GM18520 (cell line): ENCODE measurements around the gene UNC93A.

Experiments
- ATAC-seq: cut with Tn5 transposase; IDR thresholded peaks from one replicate; pipeline ENCODE4 v1.9.1; 2021; ENCODE audit not compliant: unreplicated experiment

UNC93A gene

DNA sequence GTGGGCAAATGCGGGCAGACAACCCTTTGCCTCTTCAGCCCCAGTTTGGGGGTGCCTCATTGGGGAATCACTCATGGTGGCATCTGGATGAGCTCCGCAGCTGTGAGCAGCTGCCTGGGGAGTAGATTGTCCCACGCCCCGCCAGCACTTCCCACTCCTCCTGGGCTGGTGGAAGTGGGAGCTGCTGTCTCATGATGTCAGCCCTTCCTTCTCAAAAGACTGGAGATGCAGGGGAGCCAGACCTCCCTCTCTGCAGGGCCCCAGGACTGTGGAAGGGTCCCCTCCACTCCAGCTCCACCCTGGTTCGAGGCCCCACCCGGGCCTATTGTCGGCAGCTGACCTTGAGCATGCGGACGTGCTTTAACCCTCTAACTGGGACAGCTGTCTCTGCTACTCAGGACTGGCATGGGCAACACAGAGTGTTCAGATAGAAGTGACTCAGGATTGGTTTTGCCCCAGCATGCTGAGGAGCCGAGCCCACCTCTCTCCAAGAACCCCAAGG is 2.0 kb downstream of the UNC93A start:
- ATAC-seq = no peak

DNA sequence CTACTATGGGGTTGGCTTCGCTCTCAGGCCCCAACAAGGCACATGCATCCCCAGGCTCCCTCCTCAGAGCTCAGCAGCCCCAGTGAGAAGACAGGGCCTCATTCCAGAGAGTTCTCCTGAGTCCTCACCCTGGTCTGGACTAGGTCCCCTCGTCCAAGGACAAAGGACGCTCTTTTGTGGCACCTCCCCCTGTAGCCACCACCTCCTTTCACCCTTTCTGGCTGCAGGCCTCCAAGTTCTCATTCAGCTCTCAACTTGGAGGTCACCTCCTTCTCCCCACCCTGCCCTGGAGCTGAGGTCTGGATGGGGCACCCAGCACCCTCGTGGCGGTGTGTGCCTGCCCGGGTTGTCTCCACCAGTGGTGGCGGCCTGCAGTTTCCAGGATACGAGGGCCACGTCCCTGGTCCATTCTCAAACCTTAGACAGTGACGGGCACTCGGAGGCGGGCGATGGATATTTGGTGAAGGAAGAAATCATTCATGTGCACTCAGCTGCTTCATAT is 2.5 kb downstream of the UNC93A start:
- ATAC-seq = no peak

DNA sequence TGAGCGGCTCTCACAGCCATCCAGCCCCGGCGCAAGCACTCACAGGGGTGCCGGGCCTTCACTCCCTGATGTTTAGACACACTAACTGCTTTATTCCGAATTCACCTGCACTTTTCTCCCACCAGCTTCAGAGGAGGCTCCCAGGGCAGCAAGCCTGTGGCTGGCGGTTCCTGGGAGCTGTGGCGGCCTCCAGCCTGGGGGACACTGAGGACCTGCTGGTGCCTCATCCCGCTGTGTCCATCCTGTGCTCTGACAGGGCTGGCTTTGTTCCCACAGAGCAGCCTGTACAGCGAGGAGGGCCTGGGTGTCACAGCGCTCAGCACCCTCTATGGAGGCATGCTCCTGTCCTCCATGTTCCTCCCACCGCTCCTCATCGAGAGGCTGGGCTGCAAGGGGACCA is 3.1 kb downstream of the UNC93A start:
- ATAC-seq = no peak

DNA sequence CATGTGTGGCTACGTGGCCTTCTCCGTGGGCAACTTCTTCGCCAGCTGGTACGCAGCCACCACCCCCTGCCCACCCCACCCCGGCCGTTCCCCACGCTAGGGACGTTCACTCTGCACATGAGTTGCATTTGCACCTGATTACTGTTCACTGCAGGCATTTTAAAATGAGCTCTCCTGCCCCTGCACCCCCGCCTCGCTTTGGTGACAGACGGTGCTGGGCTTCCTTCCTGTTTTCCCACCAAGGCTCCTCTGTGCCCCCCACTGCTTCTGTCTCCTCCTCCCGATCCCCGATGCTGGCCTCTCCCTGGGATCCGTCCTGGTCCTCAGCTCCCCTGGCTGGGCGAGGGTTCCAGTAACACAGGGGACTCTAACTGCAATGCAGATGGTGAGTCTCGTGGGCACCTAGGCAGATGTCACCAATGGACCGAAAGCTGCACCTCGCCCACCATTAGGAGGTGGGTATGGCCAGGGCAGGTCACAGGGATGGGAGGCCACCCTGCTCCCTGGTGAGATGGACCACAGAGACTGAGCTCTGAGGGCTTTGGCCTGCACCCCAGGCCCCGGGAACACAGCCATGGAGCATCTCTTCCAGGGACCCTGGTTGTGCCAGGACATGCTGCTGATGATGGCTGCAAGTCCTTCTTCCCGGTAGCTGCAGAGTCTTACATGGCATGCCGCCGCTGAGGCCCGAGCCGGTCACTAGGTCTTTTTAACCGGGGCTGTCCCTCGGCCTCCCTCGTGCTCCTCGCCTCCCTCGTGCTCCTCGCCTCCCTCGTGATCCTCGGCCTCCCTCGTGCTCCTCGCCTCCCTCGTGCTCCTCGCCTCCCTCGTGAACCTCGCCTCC is 3.8 kb downstream of the UNC93A start:
- ATAC-seq = no peak

DNA sequence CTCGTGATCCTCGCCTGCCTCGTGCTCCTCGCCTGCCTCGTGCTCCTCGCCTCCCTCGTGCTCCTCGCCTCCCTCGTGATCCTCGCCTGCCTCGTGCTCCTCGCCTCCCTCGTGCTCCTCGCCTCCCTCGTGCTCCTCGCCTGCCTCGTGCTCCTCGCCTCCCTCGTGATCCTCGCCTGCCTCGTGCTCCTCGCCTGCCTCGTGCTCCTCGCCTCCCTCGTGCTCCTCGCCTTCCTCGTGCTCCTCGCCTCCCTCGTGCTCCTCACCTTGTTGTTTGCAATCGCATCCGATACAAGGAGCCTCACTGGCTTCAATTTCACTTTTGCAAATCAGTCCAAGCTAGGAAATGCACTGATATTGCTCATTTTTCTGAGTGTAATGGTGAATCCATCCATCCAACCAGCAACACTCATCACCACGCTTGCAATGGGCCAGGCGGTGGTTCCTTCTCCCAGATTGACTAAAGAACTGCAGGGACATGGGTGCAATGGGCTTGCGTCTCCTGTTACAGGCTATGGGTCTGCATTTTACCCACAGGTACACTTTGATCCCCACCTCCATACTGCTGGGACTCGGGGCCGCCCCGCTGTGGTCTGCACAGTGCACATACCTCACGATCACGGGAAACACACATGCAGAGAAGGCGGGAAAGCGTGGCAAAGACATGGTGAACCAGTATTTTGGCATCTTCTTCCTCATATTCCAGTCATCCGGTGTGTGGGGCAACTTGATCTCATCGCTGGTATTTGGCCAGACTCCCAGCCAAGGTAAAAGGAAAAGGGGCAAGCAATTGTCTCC is 4.6 kb downstream of the UNC93A start:
- ATAC-seq = no peak

DNA sequence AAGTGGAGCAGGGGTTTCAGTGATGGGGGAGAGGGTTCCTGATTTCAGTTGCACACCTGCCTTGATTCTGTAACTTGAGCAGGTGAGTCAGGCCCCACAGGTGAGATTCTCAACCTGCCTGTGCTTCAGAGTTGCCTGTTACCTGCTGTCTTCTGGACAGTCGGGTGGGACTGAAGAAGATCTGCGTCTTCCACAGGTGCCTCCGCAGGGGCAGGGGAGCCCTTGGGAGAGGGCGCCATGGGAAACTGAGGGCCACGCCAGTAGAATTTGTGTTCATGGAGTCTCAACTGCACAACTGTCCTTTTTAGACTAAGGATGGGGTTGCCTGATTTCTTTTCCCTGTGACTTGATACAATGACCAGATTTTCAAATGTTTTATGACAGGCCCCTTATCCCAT is 5.2 kb downstream of the UNC93A start:
- ATAC-seq = no peak

DNA sequence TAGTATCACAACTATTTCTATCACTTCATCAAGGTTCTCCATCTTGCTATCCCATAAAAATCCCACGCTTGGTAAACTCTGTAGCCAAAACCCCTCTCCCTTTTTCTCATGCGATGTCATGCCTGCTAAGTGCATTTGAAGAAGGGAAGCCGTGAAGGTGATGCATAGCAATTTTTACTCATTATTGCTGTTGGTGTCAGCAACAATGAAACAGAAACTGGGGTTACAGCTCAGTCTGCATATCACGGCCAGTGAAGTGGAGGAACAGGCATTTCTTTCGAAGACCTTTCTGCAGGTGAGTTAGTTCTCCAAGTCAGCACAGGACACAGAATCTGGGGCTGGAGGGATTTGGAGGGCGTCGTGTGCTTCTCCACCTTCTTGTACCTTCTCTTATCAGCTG is 5.8 kb downstream of the UNC93A start:
- no peak for ATAC-seq

DNA sequence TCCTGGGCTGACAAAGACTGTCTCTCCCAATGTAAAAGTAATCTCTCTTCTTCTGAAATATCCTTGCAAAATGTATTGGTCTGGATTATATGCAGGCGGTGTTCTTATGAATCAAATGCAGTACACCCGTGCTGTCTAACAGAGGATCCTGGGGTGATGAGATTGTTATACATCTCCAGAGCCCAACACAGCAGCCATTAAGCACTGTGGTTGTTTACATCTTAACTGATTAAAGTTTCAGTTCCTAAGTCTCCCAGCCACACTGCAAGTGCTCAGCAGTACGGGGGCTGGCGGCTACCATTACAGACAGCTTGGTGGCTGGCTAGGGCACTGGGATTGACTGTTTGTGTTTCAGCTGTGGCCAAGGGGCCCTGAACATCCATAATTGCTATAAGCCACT is 7.0 kb downstream of the UNC93A start:
- ATAC-seq = no peak

DNA sequence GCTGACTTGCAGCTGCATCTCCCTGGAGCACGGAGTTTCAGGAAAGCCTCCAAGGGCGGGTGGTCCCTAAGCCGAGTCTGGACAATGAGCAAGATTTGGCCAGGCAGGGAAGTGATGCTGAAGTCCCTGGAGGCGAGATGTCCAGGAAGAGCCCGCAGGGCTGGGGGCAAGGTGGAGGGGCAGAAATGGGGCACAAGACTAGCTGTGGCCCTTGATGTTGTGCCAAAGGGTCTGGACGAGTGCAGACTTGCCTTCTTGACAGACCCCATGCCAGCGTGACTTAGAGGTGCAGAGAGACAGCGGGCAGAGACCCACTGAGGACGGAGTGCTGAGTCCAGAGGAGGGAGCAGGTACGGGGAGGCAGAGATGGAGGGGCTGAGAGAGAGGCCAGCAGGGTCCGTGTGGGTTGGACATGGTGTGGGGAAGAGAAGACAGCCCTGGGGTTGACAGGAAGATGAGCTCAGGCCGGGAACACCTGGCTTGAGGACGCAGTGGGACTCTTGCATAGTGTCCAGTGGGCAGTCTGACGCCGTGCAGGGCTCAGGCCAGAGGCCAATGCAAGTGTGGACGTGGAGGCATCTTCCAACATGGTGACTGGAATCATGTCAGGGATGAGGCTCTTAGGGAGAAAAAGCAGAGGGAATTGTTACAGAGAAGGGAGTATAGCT is 8.7 kb downstream of the UNC93A start:
- no peak for ATAC-seq

DNA sequence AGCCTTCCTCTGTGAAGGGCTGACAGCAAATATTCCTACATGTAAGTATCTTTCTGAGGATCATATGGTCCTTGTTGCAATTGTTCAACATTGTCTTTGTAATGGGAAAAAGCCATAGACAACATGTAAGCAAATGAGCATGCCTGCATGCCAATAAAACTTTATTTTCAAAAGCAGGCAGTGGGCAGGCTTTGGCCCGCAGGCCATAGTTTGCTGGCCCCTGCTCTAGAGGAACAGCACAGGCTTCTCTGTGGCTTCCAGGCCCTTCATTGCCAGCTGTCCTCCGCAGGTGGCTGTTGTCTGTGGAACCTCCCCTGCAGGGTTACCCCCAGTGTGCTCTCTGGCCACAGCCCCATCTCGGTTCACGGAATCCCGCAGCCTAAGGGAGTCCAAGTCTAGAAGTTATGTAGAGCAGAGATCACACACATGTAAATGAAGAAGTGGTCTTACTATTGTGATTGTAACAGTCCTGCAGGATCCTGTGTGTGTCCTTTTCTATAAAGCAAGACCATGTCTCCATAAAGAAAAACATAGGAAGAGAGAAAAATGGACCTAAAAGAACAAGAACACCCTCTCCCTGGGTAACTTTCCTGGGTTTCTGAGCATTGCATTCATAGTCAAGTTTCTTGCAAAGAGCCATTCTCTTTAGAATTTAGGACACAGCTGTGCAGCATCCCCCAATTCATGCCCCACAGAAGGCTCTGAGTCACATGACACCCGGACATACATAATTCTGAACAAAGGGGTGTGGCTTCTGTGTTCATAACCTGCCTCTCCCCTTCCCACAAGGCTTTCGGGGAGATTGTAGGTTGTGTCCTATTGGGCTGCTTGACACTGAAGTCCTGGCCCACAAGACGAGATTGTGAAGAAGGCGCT is 10.0 kb downstream of the UNC93A start:
- ATAC-seq = no peak

DNA sequence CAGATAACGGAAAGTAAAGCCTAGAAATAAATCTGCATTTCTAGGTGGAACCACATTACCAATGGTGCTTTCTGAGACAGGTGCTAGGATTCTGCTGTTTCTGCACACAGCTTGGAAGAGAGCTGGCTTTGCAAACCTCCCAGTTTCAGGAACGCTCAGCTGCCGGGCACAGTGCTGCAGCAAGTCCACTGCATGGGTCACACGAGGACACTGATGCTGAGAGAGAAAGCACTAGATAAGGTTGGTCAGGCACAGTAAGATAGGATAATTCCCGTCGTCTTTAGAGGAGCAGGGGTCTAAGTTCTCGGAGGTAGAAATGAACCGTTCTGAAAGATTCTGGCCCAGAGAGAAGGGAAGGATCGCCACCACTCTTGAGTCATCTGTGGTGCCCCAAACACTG is 11.0 kb downstream of the UNC93A start:
- no peak for ATAC-seq

DNA sequence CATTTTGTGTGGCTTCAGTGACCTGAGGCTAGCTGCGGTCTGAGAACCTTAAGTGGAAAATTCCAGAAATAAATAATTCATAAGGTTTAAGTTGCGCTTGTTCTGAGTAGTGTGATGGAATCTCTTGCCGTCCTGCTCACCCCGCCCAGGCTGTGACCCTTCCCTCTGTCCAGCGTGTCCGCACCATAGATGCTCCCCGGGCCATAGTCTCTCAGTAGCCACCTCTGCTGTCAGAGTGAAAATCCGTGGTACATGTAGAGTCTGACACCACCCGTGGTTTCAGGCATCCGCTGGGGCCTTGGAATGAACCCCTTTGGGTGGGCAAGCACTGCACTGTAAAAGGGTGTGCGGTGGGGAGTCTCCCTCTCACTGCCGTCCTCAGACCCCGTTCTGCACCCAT is 11.7 kb downstream of the UNC93A start:
- ATAC-seq = no peak

DNA sequence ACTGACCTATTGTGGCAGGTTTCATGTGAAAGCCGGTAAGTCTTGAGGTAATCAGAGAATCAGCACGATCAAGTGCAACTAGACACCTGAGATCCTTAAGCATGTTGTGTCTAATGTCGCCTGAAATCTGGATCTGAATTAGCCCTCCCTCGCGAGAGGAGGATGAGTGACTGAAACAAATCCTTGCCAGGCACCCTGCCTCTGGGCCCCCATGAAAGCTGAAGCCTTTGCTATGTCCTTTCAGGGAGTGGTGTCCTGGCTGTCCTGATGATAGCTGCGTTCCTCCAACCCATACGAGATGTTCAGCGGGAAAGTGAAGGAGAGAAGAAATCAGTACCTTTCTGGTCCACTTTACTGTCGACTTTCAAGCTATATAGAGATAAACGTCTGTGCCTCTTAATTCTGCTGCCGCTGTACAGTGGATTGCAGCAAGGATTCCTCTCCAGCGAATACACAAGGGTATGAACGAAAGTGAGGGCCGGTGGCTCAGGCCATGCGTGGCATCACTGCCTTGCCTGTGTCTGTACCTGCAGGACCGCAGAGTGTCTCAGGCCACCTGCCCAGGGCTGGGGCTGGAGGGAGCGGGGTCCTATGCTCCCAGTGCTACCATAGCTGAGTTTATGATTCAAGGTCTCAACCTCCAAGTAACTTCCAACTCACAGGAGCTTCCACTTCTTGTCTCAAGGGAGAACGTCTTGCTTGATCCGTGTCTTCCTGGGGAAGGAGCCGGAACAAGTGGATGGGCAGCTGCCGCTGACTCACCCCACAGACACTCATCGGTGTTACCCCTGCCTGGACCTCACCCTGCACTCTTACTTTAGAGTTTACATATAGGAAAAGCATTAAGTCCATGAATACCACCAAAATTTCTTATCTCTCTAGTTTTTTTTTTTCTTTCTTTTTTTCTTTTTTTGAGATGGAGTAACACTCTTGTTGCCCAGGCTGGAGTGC is 12.8 kb downstream of the UNC93A start:
- ATAC-seq = no peak

DNA sequence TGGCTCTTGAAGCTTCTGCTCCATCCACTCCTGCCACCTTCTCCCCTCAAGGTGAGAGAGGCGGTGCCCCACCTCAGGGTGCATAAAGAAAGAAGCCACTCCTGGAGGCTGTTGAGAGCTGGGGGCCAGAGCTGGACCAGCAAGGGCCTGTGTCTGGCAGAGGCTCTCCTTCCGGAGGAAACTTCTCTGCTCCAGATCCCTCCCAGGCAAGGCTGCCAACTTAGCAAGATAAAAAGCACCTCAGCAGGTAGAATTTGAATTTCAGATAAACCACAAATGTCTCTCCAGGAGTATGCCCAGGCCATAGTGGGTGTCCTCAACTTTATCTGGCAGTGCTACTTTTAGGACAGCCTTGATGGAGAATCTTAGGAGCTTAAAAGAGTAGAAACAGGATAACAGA is 13.8 kb downstream of the UNC93A start:
- ATAC-seq = no peak

DNA sequence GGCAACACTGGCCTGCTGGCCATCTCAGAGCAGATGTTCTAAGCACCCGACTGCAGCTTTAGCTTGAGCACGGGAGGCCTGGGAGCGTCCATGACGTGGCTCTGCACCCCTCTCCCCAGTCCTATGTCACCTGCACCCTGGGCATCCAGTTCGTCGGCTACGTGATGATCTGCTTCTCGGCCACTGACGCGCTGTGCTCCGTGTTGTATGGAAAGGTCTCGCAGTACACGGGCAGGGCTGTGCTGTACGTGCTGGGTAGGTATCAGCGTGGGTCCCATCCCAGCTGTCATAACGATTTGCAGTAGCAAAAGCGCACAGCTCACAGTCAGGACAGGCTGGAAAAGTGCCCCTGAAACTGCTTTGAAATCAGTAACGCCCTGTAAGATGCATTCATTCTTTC is 14.7 kb downstream of the UNC93A start:
- no peak for ATAC-seq

DNA sequence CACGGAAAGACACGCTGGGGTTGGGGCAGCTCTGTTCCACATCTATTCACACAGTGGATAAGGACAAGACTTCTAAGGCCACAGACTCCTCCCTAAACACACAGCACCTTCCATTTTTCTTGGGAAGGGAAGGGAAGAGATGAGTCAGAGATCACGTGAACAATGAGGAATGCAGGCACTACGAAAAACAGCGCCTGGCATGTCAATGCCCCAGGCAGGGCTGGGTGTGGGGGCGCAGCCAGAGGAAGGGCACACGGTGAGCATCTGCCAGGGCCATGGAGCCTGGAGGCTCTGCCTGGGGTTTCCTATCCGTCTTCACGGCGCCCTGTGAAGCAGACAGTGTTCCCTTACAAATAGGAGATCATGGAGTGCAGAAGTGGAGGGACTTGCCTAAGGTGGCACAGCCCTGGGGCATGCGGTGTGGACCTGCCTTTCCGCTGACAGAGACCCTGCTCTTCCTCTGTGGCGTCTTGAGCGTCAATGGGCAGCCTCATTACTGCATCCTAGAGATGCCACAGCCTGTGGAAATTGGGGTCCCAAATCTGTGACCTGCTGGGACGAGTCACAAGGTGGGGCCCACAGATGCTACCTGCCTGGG is 15.4 kb downstream of the UNC93A start:
- no peak for ATAC-seq

DNA sequence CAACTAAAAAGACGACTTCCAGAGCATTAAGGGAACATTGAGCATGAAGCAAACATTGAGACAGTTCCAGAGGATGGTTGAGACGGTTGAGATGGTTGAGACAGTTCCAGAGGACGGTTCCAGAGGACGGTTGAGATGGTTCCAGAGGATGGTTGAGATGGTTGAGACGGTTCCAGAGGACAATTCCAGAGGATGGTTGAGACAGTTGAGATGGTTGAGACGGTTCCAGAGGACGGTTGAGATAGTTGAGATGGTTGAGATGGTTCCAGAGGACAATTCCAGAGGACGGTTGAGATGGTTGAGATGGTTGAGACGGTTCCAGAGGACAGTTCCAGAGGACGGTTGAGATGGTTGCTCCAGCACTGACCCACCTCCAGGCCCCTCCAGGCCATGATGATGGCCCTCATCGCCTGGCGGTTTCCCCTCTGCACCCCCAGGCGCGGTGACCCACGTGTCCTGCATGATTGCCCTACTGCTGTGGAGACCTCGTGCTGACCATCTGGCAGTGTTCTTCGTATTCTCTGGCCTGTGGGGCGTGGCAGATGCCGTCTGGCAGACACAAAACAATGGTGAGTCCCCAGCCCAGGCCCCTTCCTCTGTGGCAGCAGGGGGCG is 16.3 kb downstream of the UNC93A start:
- no peak for ATAC-seq

DNA sequence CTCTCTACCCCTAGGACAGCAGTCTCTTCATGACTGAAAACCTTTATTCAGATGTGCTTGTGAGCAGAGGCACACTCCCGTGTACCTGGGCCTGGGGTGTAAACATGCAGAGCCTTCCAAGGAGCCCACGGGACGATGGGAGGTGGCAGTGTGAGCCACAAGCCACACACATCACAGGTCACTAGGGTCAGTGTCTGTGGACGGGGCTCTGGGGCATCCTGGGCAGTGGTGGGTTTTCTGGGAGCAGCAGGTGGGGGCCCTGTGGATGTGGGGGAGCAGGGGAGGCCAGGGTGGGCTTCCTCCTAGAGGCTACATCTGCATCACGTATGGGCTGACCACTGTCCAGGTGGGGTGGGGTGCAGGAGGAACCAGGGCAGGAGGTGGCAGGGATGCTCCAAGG is 17.1 kb downstream of the UNC93A start:
- no peak for ATAC-seq
